H9 (cell line): ENCODE data around the gene LINC00305. TPM values are rescaled to one million over a fixed set of nuclear protein-coding genes. Genes with fewer than 3 reads are reported as not detected.

ENCODE experiments used
- DNase-seq: peaks from one replicate; pipeline ENCODE4 v3.0.0-alpha.2; 2017
- H2AFZ ChIP-seq: one replicate; pipeline ENCODE4 v1.6.1; 2013; ENCODE audit warnings: mild to moderate bottlenecking, low read length, control low read depth, moderate library complexity
- H2AK5ac ChIP-seq: 2 replicates; pipeline ENCODE4 v1.6.1; 2013; ENCODE audit warnings: low read length, control low read depth, mixed read lengths; ENCODE audit not compliant: insufficient read length
- H2BK120ac ChIP-seq: one replicate; pipeline ENCODE4 v1.6.1; 2013; ENCODE audit warnings: low read depth, mild to moderate bottlenecking, low read length, control low read depth, inconsistent platforms; ENCODE audit not compliant: poor library complexity, severe bottlenecking
- H2BK12ac ChIP-seq: 2 replicates; pipeline ENCODE4 v1.6.1; 2013; ENCODE audit warnings: low read length, control low read depth, mixed read lengths, low read depth; ENCODE audit not compliant: insufficient read length
- H2BK15ac ChIP-seq: 2 replicates; pipeline ENCODE4 v1.6.1; 2013; ENCODE audit warnings: low read depth, low read length, control low read depth
- H2BK20ac ChIP-seq: one replicate; pipeline ENCODE4 v1.6.1; 2013; ENCODE audit warnings: low read depth, mild to moderate bottlenecking, low read length, control low read depth, inconsistent platforms; ENCODE audit not compliant: poor library complexity, severe bottlenecking
- H2BK5ac ChIP-seq: 2 replicates; pipeline ENCODE4 v1.6.1; 2013; ENCODE audit warnings: low read length, control low read depth, mixed read lengths; ENCODE audit not compliant: insufficient read length
- H3K14ac ChIP-seq: 2 replicates; pipeline ENCODE4 v1.6.1; 2013; ENCODE audit warnings: low read length, control low read depth; ENCODE audit not compliant: insufficient read depth
- H3K18ac ChIP-seq: 2 replicates; pipeline ENCODE4 v1.6.1; 2013; ENCODE audit warnings: low read depth, mild to moderate bottlenecking, mixed read lengths, low read length, control low read depth; ENCODE audit not compliant: insufficient read length
- H3K23ac ChIP-seq: 2 replicates; pipeline ENCODE4 v1.6.1; 2013; ENCODE audit warnings: low read length, control low read depth, mixed read lengths, low read depth; ENCODE audit not compliant: insufficient read length
- H3K23me2 ChIP-seq: 2 replicates; pipeline ENCODE4 v1.6.1; 2013; ENCODE audit warnings: low read depth, mild to moderate bottlenecking, mixed read lengths, low read length, control low read depth; ENCODE audit not compliant: insufficient read length, poor library complexity, severe bottlenecking
- H3K27ac ChIP-seq: 2 replicates; pipeline ENCODE4 v1.5.1; 2013; ENCODE audit warnings: low read length, control low read depth, mixed read lengths, low read depth; ENCODE audit not compliant: insufficient read length
- H3K27me3 ChIP-seq: 2 replicates; pipeline ENCODE4 v1.6.1; 2013; ENCODE audit warnings: low read length, control low read depth, inconsistent platforms; ENCODE audit not compliant: insufficient read depth
- H3K4ac ChIP-seq: 2 replicates; pipeline ENCODE4 v1.6.1; 2013; ENCODE audit warnings: low read depth, mild to moderate bottlenecking, control low read depth, inconsistent platforms, low read length, moderate library complexity
- H3K4me1 ChIP-seq: 2 replicates; pipeline ENCODE4 v1.6.1; 2013; ENCODE audit warnings: low read length, control low read depth, inconsistent platforms; ENCODE audit not compliant: insufficient read depth
- H3K4me2 ChIP-seq: 2 replicates; pipeline ENCODE4 v1.6.1; 2013; ENCODE audit warnings: low read length, control low read depth, mixed read lengths; ENCODE audit not compliant: insufficient read length, insufficient read depth
- H3K56ac ChIP-seq: 2 replicates; pipeline ENCODE4 v1.6.1; 2013; ENCODE audit warnings: low read depth, mild to moderate bottlenecking, mixed read lengths, low read length, control low read depth; ENCODE audit not compliant: insufficient read length
- H3K79me1 ChIP-seq: 2 replicates; pipeline ENCODE4 v1.6.1; 2013; ENCODE audit warnings: low read depth, mild to moderate bottlenecking, moderate library complexity, low read length, control low read depth, inconsistent platforms; ENCODE audit not compliant: insufficient read depth, poor library complexity, severe bottlenecking
- H3K79me2 ChIP-seq: 2 replicates; pipeline ENCODE4 v1.6.1; 2013; ENCODE audit warnings: low read length, control low read depth, inconsistent platforms; ENCODE audit not compliant: insufficient read depth
- H3K9ac ChIP-seq: 2 replicates; pipeline ENCODE4 v1.6.1; 2013; ENCODE audit warnings: low read length, control low read depth, mixed read lengths; ENCODE audit not compliant: insufficient read length; ENCODE audit errors: extremely low read depth
- H3K9me3 ChIP-seq: one replicate; pipeline ENCODE4 v1.6.1; 2013; ENCODE audit warnings: low read depth, low read length, inconsistent platforms; ENCODE audit not compliant: control insufficient read depth
- H3T11ph ChIP-seq: one replicate; pipeline ENCODE4 v1.6.1; 2013; ENCODE audit warnings: mild to moderate bottlenecking, low read length, control low read depth, inconsistent platforms
- H4K20me1 ChIP-seq: one replicate; pipeline ENCODE4 v1.6.1; 2013; ENCODE audit not compliant: control insufficient read depth, insufficient read length, insufficient read depth
- H4K5ac ChIP-seq: 2 replicates; pipeline ENCODE4 v1.6.1; 2013; ENCODE audit warnings: low read depth, mild to moderate bottlenecking, mixed read lengths, low read length, control low read depth; ENCODE audit not compliant: insufficient read length
- H4K8ac ChIP-seq: replicated peaks from 2 replicates; pipeline ENCODE4 v1.6.1; 2013; ENCODE audit warnings: low read length, control low read depth, mixed read lengths, low read depth; ENCODE audit not compliant: insufficient read length
- H4K91ac ChIP-seq: 2 replicates; pipeline ENCODE4 v1.6.1; 2013; ENCODE audit warnings: low read depth, mild to moderate bottlenecking, moderate library complexity, mixed read lengths, low read length, control low read depth; ENCODE audit not compliant: insufficient read length
- H3K27ac Mint-ChIP-seq, 3 experiments: 2 replicates in 2 of 3; 3 replicates in 1 of 3; pipeline ENCODE4 v1.8.0; 2020 to 2021; ENCODE audit warnings: mixed read lengths in 3 of 3, mild to moderate bottlenecking in 1 of 3, moderate library complexity in 1 of 3
- H3K27me3 Mint-ChIP-seq: 2 replicates; pipeline ENCODE4 v1.8.0; 2021; ENCODE audit warnings: low read depth, mild to moderate bottlenecking, moderate library complexity, mixed read lengths
- H3K36me3 Mint-ChIP-seq, 3 experiments: 2 replicates in 2 of 3; 3 replicates in 1 of 3; pipeline ENCODE4 v1.8.0; 2020 to 2021; ENCODE audit warnings: low read depth in 3 of 3, mixed read lengths in 3 of 3; ENCODE audit not compliant: insufficient read depth in 1 of 3
- H3K4me1 Mint-ChIP-seq, 2 experiments: 2 replicates each; pipeline ENCODE4 v1.8.0; 2020; ENCODE audit warnings: mixed read lengths in 2 of 2
- H3K4me3 Mint-ChIP-seq, 2 experiments: 2 replicates in 1 of 2; 3 replicates in 1 of 2; pipeline ENCODE4 v1.8.0; 2020 to 2021; ENCODE audit warnings: mild to moderate bottlenecking in 2 of 2, mixed read lengths in 2 of 2, moderate library complexity in 1 of 2
- H3K9me3 Mint-ChIP-seq, 2 experiments: 2 replicates in 1 of 2; 3 replicates in 1 of 2; pipeline ENCODE4 v1.8.0; 2020; ENCODE audit warnings: mild to moderate bottlenecking in 2 of 2, mixed read lengths in 2 of 2, moderate library complexity in 1 of 2
- CTCF ChIP-seq: fragments of 200-600 bp; sonication (generic); conservative IDR thresholded peaks from 3 replicates; pipeline ENCODE4 v1.8.0; 2021; ENCODE audit warnings: antibody characterized with exemption, mild to moderate bottlenecking
- WGBS: extraction: QIAGEN DNeasy Blood & Tissue Kit; methylation state at CpG from one replicate; pipeline ENCODE4 v1.1.7; 2013; ENCODE audit warnings: missing lambda C conversion rate, low lambda C conversion rate, mixed read lengths; ENCODE audit not compliant: insufficient read length; ENCODE audit errors: extremely low coverage; 5-methylcytosine and 5-hydroxymethylcytosine counted together
- total RNA-seq: library from RNA; stranded (reverse); gene quantifications from 2 replicates; pipeline ENCODE4 v1.2.1, GENCODE V29; 2021

LINC00305 gene
- total RNA-seq, 1 experiment from 2014 or later: not detected

- Histone ChIP-seq H3K4ac (no peak overlapping the region), H3K9me3 (no peaks in the 10 kb centered on the region), H2AFZ (no peak overlapping the region), H3K79me2 (no peaks in the 10 kb centered on the region), H2BK5ac (no peak overlapping the region), H3K27me3 (no peaks in the 10 kb centered on the region), H3K23ac (no peak overlapping the region), H3T11ph (no peak overlapping the region), H2BK20ac (no peak overlapping the region), H3K79me1 (no peaks in the 10 kb centered on the region), H3K23me2 (no peaks in the 10 kb centered on the region), H2BK15ac (no peak overlapping the region), H4K5ac (no peak overlapping the region), H2BK12ac (no peak overlapping the region), H4K8ac (no peak overlapping the region), H3K9ac (no peak overlapping the region), H3K4me1 (peaks cover 9% of the 10 kb centered on the region; the same call in 1 of the 2 replicates), H3K4me2 (no peak overlapping the region), H3K56ac (no peak overlapping the region), H3K18ac (no peak overlapping the region), H2BK120ac (no peak overlapping the region), H2AK5ac (no peak overlapping the region), H3K27ac (no peak overlapping the region), H4K91ac (no peak overlapping the region), H3K14ac (no peak overlapping the region), H4K20me1 (no peaks in the 10 kb centered on the region)
- peaks cover 2 to 3% of the 10 kb centered on the region in 2 experiments; a peak in 3 of 5 replicates for H3K9me3 Mint-ChIP-seq
- no peak for DNase-seq
- peaks cover 31 to 37% of the 10 kb centered on the region in 2 experiments for H3K4me1 Mint-ChIP-seq
- H3K4me3 Mint-ChIP-seq: no peak overlapping the region
- H3K27ac Mint-ChIP-seq: peak overlapping the region in 1 of 3 experiments; percentile 24; a peak in 1 of 7 replicates
- WGBS: no CpG with 5 or more reads among the region's 3 CpGs
- no peaks in the 10 kb centered on the region for H3K27me3 Mint-ChIP-seq
- H3K36me3 Mint-ChIP-seq: peaks cover 6 to 14% (median 8%) of the 10 kb centered on the region in 3 experiments; a peak in 6 of 7 replicates
- TF ChIP-seq CTCF: no peak
Observed at GRCh38 chr18:64118406-64118805, 30.5 kb downstream of the LINC00305 start.
